Activated T-helper 1 cell treated with anti-CD3 and anti-CD28 coated beads, Interleukin-2, amount 50 U/mL, for 16 hours (primary cell): ENCODE results near the gene FBN1.

Experiments
- DNase-seq, 2 donors: peaks; one replicate each; pipeline ENCODE4 v3.0.0-alpha.2; 2020; ENCODE audit warnings: low read depth in 1 of 2, low spot score in 1 of 2

FBN1 gene

GRCh38 chr15:48440084-48440483 is 205.4 kb downstream of the FBN1 start:
- DNase-seq = no peak

- no peak for DNase-seq
Measured at GRCh38 chr15:48437178-48437577, 208.3 kb downstream of the FBN1 start.

- DNase-seq = no peak
Measured at GRCh38 chr15:48435321-48435720, 210.2 kb downstream of the FBN1 start.

GRCh38 chr15:48433226-48433886 is 212.2 kb downstream of the FBN1 start:
- no peak for DNase-seq

GRCh38 chr15:48432688-48433087 is 212.8 kb downstream of the FBN1 start:
- no peak for DNase-seq

GRCh38 chr15:48427960-48428547 is 217.5 kb downstream of the FBN1 start:
- no peak for DNase-seq

GRCh38 chr15:48427479-48427878 is 218.0 kb downstream of the FBN1 start:
- no peak for DNase-seq

- no peak for DNase-seq
Measured at GRCh38 chr15:48426941-48427340, 218.6 kb downstream of the FBN1 start.

GRCh38 chr15:48426044-48426443 is 219.5 kb downstream of the FBN1 start:
- DNase-seq = no peak

GRCh38 chr15:48425051-48425450 is 220.5 kb downstream of the FBN1 start:
- no peak for DNase-seq

- DNase-seq = no peak
Measured at GRCh38 chr15:48423896-48424475, 221.5 kb downstream of the FBN1 start.

- DNase-seq = no peak
Measured at GRCh38 chr15:48423342-48423741, 222.2 kb downstream of the FBN1 start.

GRCh38 chr15:48422401-48422800 is 223.1 kb downstream of the FBN1 start:
- DNase-seq = no peak

GRCh38 chr15:48421362-48421761 is 224.1 kb downstream of the FBN1 start:
- no peak for DNase-seq

GRCh38 chr15:48419896-48420295 is 225.6 kb downstream of the FBN1 start:
- no peak for DNase-seq

GRCh38 chr15:48418343-48418742 is 227.2 kb downstream of the FBN1 start:
- DNase-seq = no peak

- DNase-seq = no peak
Measured at GRCh38 chr15:48416301-48416700, 229.2 kb downstream of the FBN1 start.

- no peak for DNase-seq
Measured at GRCh38 chr15:48415036-48415886, 230.2 kb downstream of the FBN1 start.

GRCh38 chr15:48414015-48414414 is 231.5 kb downstream of the FBN1 start:
- DNase-seq = no peak

- no peak for DNase-seq
Measured at GRCh38 chr15:48413304-48413703, 232.2 kb downstream of the FBN1 start.

GRCh38 chr15:48411971-48412591 is 233.4 kb downstream of the FBN1 start:
- DNase-seq = no peak
